ENCODE results near the gene FBXL17.

Gene FBXL17

GRCh38 chr5:107949688-107950341 lies 432.1 kb downstream of the FBXL17 start:
- peak overlapping the region; percentile 7 to 78 for H3K27ac Mint-ChIP-seq
- peak overlapping the region; percentile 18 to 27 for H3K4me3 Mint-ChIP-seq
- H3K27me3 Mint-ChIP-seq = no peaks in the 10 kb centered on the region
- no peaks in the 10 kb centered on the region for H3K9me3 Mint-ChIP-seq
- H3K4me1 Mint-ChIP-seq = peaks cover 13% of the 10 kb centered on the region
- ATAC-seq (no peak), DNase-seq (no peak)

- ATAC-seq (no peak), DNase-seq (no peak)
- no peak overlapping the region for H3K27ac Mint-ChIP-seq
- H3K4me1 Mint-ChIP-seq = peaks cover 13% of the 10 kb centered on the region
- no peaks in the 10 kb centered on the region for H3K27me3 Mint-ChIP-seq
- H3K4me3 Mint-ChIP-seq = no peak overlapping the region
- H3K9me3 Mint-ChIP-seq = no peaks in the 10 kb centered on the region
Observed at GRCh38 chr5:107948377-107948776, 433.5 kb downstream of the FBXL17 start.

DNA sequence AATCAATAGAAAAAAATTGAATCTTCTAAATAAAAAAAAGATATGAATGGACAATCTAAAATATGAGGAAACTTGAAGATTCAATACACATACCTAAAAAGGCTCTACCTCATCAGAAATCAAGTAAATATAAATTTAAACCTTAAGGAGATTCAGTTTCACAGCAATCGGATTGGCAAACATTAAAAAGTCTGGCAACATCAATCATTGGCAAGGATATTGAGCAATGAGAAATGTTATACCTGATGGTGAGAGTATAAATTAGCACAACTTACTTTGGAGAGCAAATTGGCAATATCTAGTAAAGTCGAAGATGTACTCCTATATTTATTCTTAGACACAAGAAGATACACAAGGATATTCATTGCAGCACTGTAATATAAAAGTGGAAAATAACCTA lies 436.8 kb downstream of the FBXL17 start:
- no peak overlapping the region for H3K27ac Mint-ChIP-seq
- peaks cover 12% of the 10 kb centered on the region for H3K4me1 Mint-ChIP-seq
- H3K9me3 Mint-ChIP-seq = no peaks in the 10 kb centered on the region
- H3K4me3 Mint-ChIP-seq = no peak overlapping the region
- no peak for ATAC-seq
- no peaks in the 10 kb centered on the region for H3K27me3 Mint-ChIP-seq
- DNase-seq = no peak

DNA sequence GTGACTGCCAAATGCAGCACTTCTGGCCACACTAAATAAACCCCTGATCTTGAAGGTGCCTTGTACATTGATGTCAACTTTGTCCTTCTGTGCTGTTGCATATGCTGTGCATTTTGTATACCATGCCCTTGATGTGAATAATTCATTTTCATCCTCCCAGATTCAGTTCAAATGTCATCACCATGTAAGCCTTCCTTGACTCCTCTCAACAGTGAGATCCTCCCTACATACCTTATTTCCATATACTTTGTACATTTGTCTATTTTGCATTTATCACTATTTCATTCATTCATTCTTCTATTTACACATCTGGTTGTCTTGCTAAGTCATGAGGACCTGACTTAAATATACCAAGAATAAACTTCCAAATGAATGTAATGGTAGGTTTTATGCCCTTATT lies 438.0 kb downstream of the FBXL17 start:
- Mint-ChIP-seq H3K27ac (no peak overlapping the region), H3K27me3 (no peaks in the 10 kb centered on the region), H3K4me3 (no peak overlapping the region), H3K9me3 (no peaks in the 10 kb centered on the region), H3K4me1 (peaks cover under 1% of the 10 kb centered on the region)
- no peak for ATAC-seq
- DNase-seq = no peak

- no peak for ATAC-seq
- no peak for DNase-seq
- no peak overlapping the region for H3K4me3 Mint-ChIP-seq
- H3K9me3 Mint-ChIP-seq = no peaks in the 10 kb centered on the region
- no peak overlapping the region for H3K27ac Mint-ChIP-seq
- H3K4me1 Mint-ChIP-seq = no peaks in the 10 kb centered on the region
- H3K27me3 Mint-ChIP-seq = no peaks in the 10 kb centered on the region
Observed at GRCh38 chr5:107941036-107941435, 440.9 kb downstream of the FBXL17 start.

GRCh38 chr5:107937651-107938355 lies 444.1 kb downstream of the FBXL17 start:
- Mint-ChIP-seq H3K4me3 (no peak overlapping the region), H3K9me3 (no peaks in the 10 kb centered on the region), H3K27me3 (no peaks in the 10 kb centered on the region), H3K27ac (no peak overlapping the region), H3K4me1 (no peaks in the 10 kb centered on the region)
- ATAC-seq (no peak), DNase-seq (no peak)

DNA sequence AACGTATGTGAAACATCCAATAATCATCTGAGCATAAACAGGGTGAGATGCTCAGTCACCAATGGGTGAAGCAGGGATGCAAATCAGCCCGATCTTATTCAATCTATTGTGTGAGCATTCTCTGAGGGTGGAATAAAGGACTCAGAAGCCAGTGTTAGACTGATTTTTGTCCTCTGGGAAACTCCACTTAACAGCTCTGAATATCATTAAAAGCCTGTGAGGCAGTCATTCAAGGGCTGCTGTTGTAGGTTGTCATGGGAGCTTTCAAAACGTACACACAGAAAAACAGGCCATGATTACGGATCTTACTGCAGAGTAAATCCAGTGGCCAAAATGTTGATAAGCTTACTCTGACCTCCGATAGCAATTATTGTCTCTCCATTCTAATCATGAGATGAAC lies 444.7 kb downstream of the FBXL17 start:
- DNase-seq = no peak
- Mint-ChIP-seq H3K4me1 (no peaks in the 10 kb centered on the region), H3K4me3 (no peak overlapping the region), H3K27ac (no peak overlapping the region), H3K27me3 (no peaks in the 10 kb centered on the region), H3K9me3 (no peaks in the 10 kb centered on the region)
- ATAC-seq = no peak

DNA sequence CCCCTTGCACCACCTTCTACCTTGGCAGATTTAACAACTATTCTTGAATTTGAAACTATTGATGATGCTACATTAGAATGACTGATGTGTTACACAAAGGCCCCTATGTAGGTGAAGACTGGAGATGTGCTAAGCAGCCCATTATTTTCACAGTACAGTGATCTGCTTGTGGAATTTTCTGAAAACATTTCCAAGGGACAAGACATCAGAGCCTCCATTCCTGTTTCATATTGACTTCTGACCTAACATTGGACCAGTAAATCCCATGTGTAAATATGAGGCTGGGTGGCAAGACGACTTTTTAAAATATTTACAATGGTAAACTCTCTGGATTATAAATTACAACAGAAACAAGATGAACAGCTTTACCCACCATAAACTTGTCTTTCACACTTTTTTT lies 445.4 kb downstream of the FBXL17 start:
- DNase-seq = no peak
- H3K4me3 Mint-ChIP-seq = no peak overlapping the region
- ATAC-seq = no peak
- no peaks in the 10 kb centered on the region for H3K27me3 Mint-ChIP-seq
- no peaks in the 10 kb centered on the region for H3K4me1 Mint-ChIP-seq
- no peaks in the 10 kb centered on the region for H3K9me3 Mint-ChIP-seq
- no peak overlapping the region for H3K27ac Mint-ChIP-seq

DNA sequence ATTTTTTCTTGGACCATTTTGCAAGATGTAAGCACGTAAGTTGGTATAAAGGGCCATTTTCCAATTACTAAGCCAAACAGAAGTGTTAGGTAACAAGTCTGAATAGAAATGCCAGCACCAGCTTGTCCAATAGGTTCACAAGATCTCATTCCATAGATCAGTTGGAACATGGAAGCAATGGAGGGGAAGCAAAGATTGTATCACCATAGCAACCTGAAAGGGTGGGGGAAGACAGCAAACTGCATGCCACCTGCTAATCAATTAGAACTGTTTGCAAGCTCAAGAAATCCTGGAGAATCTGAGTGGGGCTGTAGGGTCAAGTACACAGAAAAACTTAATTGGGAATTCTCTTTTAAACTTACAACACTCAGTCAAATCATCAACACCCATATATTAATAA lies 446.3 kb downstream of the FBXL17 start:
- DNase-seq (no peak), ATAC-seq (no peak)
- Mint-ChIP-seq H3K4me3 (no peak overlapping the region), H3K4me1 (no peaks in the 10 kb centered on the region), H3K27me3 (no peaks in the 10 kb centered on the region), H3K27ac (no peak overlapping the region), H3K9me3 (no peaks in the 10 kb centered on the region)

- Mint-ChIP-seq H3K27ac (no peak overlapping the region), H3K4me3 (no peak overlapping the region)
- no peak for DNase-seq
Observed at GRCh38 chr5:107933326-107933725, 448.6 kb downstream of the FBXL17 start.

DNA sequence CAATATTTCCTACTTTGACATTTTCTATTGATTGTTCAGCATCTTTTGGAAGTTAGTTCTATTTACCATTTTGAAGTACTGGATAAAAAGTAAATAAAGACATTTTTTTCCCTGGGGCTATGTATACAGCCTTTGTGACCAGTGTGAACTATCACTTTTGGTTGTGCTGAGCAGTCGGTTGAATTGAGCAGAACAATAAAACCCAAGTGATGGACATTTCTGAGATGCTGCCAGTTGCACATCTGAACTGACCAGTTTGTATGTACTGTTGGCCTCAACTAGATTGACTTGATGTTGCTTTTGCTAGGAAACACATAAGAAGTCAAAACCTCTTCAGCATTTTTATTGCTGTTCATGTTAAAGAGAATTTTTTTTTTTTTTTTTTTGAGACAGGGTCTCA lies 451.0 kb downstream of the FBXL17 start:
- Mint-ChIP-seq H3K4me1 (peaks cover 6% of the 10 kb centered on the region), H3K27me3 (no peaks in the 10 kb centered on the region), H3K27ac (no peak overlapping the region), H3K9me3 (no peaks in the 10 kb centered on the region), H3K4me3 (no peak overlapping the region)
- ATAC-seq (no peak), DNase-seq (no peak)

More at GRCh38 chr5:107933326-107933725, 448.6 kb downstream of the FBXL17 start:
- H3K4me1 Mint-ChIP-seq = no peaks in the 10 kb centered on the region
- ATAC-seq = no peak
- no peaks in the 10 kb centered on the region for H3K27me3 Mint-ChIP-seq
- H3K9me3 Mint-ChIP-seq = no peaks in the 10 kb centered on the region

- Mint-ChIP-seq H3K4me3 (no peak overlapping the region), H3K4me1 (peaks cover 13% of the 10 kb centered on the region), H3K27me3 (no peaks in the 10 kb centered on the region), H3K27ac (no peak overlapping the region), H3K9me3 (no peaks in the 10 kb centered on the region)
- no peak for ATAC-seq
- no peak for DNase-seq
Observed at GRCh38 chr5:107930092-107930491, 451.8 kb downstream of the FBXL17 start.

DNA sequence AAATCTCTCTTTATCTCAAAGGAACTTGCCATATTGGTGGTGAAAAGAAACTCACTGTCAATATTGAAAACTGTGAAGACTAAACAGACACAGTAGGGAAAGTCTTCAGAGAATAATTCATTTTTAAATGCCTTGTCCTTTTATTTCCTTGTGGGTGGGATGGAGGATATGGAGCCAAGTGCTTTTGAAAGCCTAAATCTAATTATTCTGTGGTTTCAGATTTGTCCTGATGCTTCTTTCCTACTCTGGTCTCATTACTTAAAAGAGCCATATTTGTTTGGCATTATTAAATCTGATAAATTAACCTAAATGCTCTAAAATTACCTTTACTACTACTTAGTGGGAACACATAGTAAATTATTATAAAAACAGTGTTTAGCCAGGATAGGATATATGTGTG lies 452.8 kb downstream of the FBXL17 start:
- Mint-ChIP-seq H3K27me3 (no peaks in the 10 kb centered on the region), H3K4me3 (no peak overlapping the region), H3K27ac (no peak overlapping the region), H3K9me3 (no peaks in the 10 kb centered on the region), H3K4me1 (peaks cover 13% of the 10 kb centered on the region)
- no peak for ATAC-seq
- DNase-seq = no peak

- ATAC-seq (no peak), DNase-seq (no peak)
- no peak overlapping the region for H3K27ac Mint-ChIP-seq
- no peaks in the 10 kb centered on the region for H3K9me3 Mint-ChIP-seq
- H3K27me3 Mint-ChIP-seq = no peaks in the 10 kb centered on the region
- peaks cover 13% of the 10 kb centered on the region for H3K4me1 Mint-ChIP-seq
- H3K4me3 Mint-ChIP-seq = no peak overlapping the region
Observed at GRCh38 chr5:107926121-107926520, 455.8 kb downstream of the FBXL17 start.

DNA sequence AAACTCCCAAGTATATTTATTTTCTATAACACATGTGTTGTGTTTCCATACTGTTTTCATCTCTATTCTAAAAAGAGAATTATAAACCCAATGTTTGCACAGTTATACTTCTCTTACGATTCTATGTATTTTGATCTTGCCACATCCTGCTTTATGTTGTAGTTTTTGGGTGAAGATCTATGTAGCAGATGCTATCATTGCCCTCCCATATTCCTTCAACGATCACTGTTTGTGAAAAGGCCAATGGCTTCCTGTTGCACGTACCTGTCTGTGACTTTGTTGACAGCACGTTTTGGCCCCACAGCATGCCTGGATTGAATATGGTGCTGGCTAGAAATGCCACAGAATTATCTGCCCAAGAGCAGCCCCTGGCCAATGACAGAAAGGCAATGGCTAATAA lies 456.7 kb downstream of the FBXL17 start:
- Mint-ChIP-seq H3K4me1 (peaks cover 13% of the 10 kb centered on the region), H3K9me3 (no peaks in the 10 kb centered on the region), H3K27ac (peak overlapping the region in 1 of 2 donors; percentile 83), H3K27me3 (no peaks in the 10 kb centered on the region), H3K4me3 (no peak overlapping the region)
- DNase-seq (no peak), ATAC-seq (no peak)

- Mint-ChIP-seq H3K27me3 (no peaks in the 10 kb centered on the region), H3K4me1 (no peaks in the 10 kb centered on the region), H3K4me3 (no peak overlapping the region), H3K27ac (no peak overlapping the region), H3K9me3 (peaks cover 0 to 7% of the 10 kb centered on the region in 2 donors)
- no peak for DNase-seq
- peak; percentile 53 for ATAC-seq
Observed at GRCh38 chr5:107919969-107920368, 461.9 kb downstream of the FBXL17 start.

- no peak overlapping the region for H3K27ac Mint-ChIP-seq
Observed at GRCh38 chr5:107919361-107919760, 462.5 kb downstream of the FBXL17 start.

More at GRCh38 chr5:107919361-107919760, 462.5 kb downstream of the FBXL17 start:
- Mint-ChIP-seq H3K9me3 (peaks cover 0 to 7% of the 10 kb centered on the region in 2 donors), H3K4me3 (no peak overlapping the region), H3K4me1 (no peaks in the 10 kb centered on the region), H3K27me3 (no peaks in the 10 kb centered on the region)
- DNase-seq = no peak
- ATAC-seq = no peak
